ENCODE results near the gene CD8A. TPM values are rescaled to one million over a fixed set of nuclear protein-coding genes. Genes with fewer than 3 reads are reported as not detected.

The CD8A gene
- total RNA-seq, 2 experiments from 2014 or later = 4.1 to 4.8 TPM

DNA sequence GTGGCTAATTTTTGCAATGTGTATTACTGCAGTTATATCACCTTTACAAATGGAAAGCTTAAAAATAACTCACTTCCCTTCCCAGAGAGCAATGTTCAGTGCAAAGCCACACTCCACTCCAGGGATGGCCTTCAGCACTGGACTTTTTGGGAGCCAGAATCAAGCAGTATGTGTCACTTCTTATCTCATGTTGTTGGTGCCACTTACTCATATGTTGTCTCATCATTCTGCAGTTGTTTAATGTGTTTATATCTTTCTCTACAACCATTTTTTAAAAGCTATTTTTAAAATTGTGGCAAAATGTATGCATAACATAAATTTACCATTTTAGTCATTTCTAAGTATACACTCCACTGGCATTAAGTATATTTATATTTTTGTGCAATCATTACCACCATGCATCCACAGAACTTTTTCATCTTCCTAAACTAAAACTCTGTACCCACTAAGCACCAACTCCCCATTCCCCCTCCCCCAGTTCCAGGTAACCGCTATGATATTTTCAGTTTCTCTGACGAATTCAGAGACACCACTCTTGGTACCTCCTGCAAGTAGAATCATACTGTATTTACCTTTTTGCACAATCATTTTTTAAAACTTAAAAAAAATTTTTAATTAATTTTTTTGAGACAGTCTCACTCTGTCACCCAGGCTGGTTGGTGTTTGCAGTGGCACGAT lies 32.1 kb upstream of the CD8A start:
- peaks cover 23% of the 10 kb centered on the region for H3K27me3 Mint-ChIP-seq
- CTCF ChIA-PET = no interaction called here
- DNase-seq = no peak
- H3K9me3 Mint-ChIP-seq = peaks cover 2% of the 10 kb centered on the region
- H3K27ac Mint-ChIP-seq = no peak overlapping the region
- H3K36me3 Mint-ChIP-seq (ENCODE audit: low read depth) = no peaks in the 10 kb centered on the region
- H3K4me1 Mint-ChIP-seq = peaks cover 10% of the 10 kb centered on the region
- no peak overlapping the region for H3K4me3 Mint-ChIP-seq
- POLR2A ChIA-PET = no interaction called here

- Mint-ChIP-seq H3K27ac (no peak overlapping the region), H3K4me3 (no peak overlapping the region), H3K9me3 (peaks cover 2% of the 10 kb centered on the region), H3K27me3 (peaks cover 21% of the 10 kb centered on the region), H3K4me1 (peaks cover 10% of the 10 kb centered on the region), H3K36me3 (ENCODE audit: low read depth) (no peaks in the 10 kb centered on the region)
- ChIA-PET POLR2A (no interaction called here), CTCF (no interaction called here)
- no peak for DNase-seq
Observed at GRCh38 chr2:86821842-86822241, 31.1 kb upstream of the CD8A start.

DNA sequence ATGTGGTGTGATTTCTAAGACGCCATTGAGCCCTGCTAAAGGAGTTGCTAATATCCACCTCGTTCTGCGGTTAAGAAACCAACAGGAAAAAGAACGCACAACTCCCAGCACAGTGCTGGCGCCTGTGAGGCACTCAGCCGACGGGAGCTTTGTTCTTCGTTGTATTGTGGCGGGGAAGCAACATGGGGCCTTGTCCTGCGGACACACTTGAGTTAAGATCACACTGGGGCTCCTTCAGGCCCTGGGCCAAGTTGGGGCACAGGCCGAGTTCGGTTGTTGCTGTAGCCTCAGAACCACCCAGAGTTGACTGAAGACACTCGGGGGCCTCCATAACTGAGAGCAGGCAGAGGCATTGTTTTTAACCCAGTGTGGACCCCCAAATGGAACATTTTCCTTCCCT lies 30.6 kb upstream of the CD8A start:
- Mint-ChIP-seq H3K4me1 (peaks cover 8% of the 10 kb centered on the region), H3K4me3 (no peak overlapping the region), H3K9me3 (peaks cover 2% of the 10 kb centered on the region), H3K27me3 (peaks cover 22% of the 10 kb centered on the region), H3K27ac (no peak overlapping the region), H3K36me3 (ENCODE audit: low read depth) (no peaks in the 10 kb centered on the region)
- POLR2A ChIA-PET = no interaction called here
- CTCF ChIA-PET = no interaction called here
- DNase-seq = no peak

GRCh38 chr2:86818957-86819356 lies 28.2 kb upstream of the CD8A start:
- Mint-ChIP-seq H3K27me3 (peaks cover 20% of the 10 kb centered on the region), H3K4me1 (no peaks in the 10 kb centered on the region), H3K4me3 (no peak overlapping the region), H3K27ac (no peak overlapping the region), H3K9me3 (peaks cover 2% of the 10 kb centered on the region), H3K36me3 (ENCODE audit: low read depth) (no peaks in the 10 kb centered on the region)
- ChIA-PET CTCF (interaction anchor here (1.0 kb wide), 1 partner anchor 11 kb away, joined by 3 read pairs; no protein-coding TSS in a partner anchor), POLR2A (no interaction called here)
- DNase-seq = no peak

GRCh38 chr2:86818114-86818801 lies 27.5 kb upstream of the CD8A start:
- ChIA-PET CTCF (no interaction called here), POLR2A (no interaction called here)
- DNase-seq = no peak
- H3K27me3 Mint-ChIP-seq = peaks cover 23% of the 10 kb centered on the region
- H3K9me3 Mint-ChIP-seq = peaks cover 2% of the 10 kb centered on the region
- no peaks in the 10 kb centered on the region for H3K4me1 Mint-ChIP-seq
- H3K27ac Mint-ChIP-seq = no peak overlapping the region
- H3K36me3 Mint-ChIP-seq (ENCODE audit: low read depth) = no peaks in the 10 kb centered on the region
- H3K4me3 Mint-ChIP-seq = no peak overlapping the region

DNA sequence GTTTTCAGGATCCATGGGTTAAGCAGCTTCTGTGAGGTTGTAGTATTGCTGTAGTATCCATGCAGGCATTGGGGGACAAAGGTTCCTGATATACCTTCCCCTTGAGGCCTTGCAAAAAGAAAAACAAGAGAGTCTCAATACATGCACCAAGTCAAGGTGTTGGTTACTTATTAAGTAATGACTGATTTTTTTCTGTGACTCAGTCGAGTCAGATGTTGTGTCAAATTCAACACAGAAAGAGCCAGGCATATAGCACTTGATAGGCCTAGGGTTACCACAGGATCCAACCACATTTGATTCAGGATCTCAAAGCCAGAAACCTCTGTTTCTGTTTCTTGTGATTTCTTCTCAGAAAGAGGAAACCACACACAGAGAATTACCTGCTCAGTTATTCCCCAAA lies 24.9 kb upstream of the CD8A start:
- Mint-ChIP-seq H3K36me3 (ENCODE audit: low read depth) (no peaks in the 10 kb centered on the region), H3K9me3 (no peaks in the 10 kb centered on the region), H3K27ac (no peak overlapping the region), H3K4me3 (no peak overlapping the region), H3K4me1 (no peaks in the 10 kb centered on the region), H3K27me3 (peaks cover 40% of the 10 kb centered on the region)
- POLR2A ChIA-PET = no interaction called here
- no peak for DNase-seq
- CTCF ChIA-PET = no interaction called here

DNA sequence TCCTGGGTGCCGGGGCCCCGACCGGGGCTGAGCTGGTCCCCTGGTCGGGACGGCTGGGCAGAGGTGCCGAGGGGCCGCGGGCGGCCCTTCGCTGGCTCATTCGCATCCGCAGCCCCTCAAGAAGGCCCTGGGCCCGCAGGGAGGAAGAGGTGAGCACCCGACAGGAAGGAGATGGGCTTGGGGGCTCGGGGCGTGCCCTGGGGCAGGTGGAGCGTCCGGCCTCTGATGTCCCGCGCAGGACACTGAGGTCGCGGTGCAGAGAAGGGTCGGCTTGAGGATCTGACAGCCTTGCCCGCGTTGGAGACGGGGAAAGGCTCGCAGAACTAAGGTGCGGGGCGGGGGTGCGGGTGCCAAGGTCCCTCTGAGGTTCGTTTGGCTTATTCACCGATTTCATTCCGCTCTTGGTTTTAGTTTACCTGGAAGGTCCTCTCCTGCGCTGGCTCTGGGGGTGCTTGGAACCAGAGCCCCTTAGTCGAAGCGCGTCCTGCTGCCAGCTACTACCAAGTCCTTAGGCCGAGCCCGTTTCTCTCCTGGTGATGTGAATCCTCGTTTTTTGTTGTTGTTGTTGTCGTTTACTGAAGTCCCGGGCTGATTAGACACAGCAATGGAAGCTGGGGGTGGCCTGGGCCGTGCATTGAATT lies 18.9 kb upstream of the CD8A start:
- Mint-ChIP-seq H3K4me3 (no peak overlapping the region), H3K27me3 (peaks cover 62% of the 10 kb centered on the region), H3K4me1 (peaks cover 27% of the 10 kb centered on the region), H3K36me3 (ENCODE audit: low read depth) (no peaks in the 10 kb centered on the region), H3K27ac (no peak overlapping the region), H3K9me3 (no peaks in the 10 kb centered on the region)
- DNase-seq = no peak
- ChIA-PET CTCF (interaction anchor here (0.6 to 3.5 kb wide), 3 partner anchors 10 to 45 kb away, joined by 4 to 11 read pairs (median 6); no protein-coding TSS in a partner anchor), POLR2A (no interaction called here)

- H3K36me3 Mint-ChIP-seq (ENCODE audit: low read depth) = no peaks in the 10 kb centered on the region
- DNase-seq = peak; percentile 92
- no peaks in the 10 kb centered on the region for H3K9me3 Mint-ChIP-seq
- H3K27me3 Mint-ChIP-seq = peaks cover 60% of the 10 kb centered on the region
- peak overlapping the region; percentile 78 for H3K4me3 Mint-ChIP-seq
- no peak overlapping the region for H3K27ac Mint-ChIP-seq
- ChIA-PET POLR2A (no interaction called here), CTCF (interaction anchor here (0.6 to 3.5 kb wide), 6 partner anchors 9 to 44 kb away, joined by 3 to 11 read pairs (median 4); no protein-coding TSS in a partner anchor)
- peaks cover 27% of the 10 kb centered on the region for H3K4me1 Mint-ChIP-seq
Observed at GRCh38 chr2:86808315-86809161, 17.8 kb upstream of the CD8A start.

DNA sequence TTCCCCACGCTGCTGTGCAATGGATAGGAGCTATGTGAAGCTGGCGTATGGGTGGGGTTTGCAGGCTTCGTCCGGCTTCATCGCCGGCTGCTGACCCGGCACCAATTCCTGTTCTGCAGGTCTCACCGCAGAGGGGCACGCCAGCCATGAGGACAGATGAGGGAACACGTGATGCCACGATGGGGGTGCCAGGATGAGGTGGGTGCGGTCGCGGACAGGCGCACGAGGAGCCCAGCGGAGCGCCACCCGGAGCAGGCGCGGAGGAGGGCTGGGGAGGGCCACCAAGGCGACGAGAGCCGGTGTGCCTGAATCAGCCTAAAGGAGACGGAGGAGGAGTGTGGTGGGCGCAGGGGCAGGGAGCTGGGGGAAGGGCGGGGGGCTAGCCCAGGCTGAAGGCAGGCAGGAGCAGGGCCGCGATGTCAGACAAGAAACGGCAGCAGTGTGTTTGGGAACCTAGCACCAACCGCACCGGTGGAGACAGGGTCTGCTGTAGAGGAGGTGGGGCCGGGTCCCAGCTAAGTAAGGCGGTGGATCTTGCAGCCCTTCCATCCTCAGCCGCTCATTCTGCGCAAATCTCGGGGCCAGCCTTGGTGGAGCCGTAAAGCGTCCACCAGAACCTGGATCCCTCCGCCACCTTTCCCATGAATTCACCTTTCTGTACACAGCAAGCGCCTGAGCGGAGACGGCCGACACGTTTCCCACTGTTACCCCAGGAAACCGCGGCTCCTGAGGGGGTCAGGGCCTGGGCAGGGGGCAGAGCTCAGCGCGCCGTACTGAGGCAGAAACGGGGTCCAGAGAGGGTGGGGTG lies 17.0 kb upstream of the CD8A start:
- DNase-seq = peak; percentile 34
- H3K36me3 Mint-ChIP-seq (ENCODE audit: low read depth) = no peaks in the 10 kb centered on the region
- peaks cover 56% of the 10 kb centered on the region for H3K27me3 Mint-ChIP-seq
- peak overlapping the region; percentile 78 for H3K4me3 Mint-ChIP-seq
- ChIA-PET POLR2A (no interaction called here), CTCF (interaction anchor here (0.8 to 3.5 kb wide), 8 partner anchors 8 to 365 kb away, joined by 3 to 11 read pairs (median 4); no protein-coding TSS in a partner anchor)
- peaks cover 27% of the 10 kb centered on the region for H3K4me1 Mint-ChIP-seq
- no peaks in the 10 kb centered on the region for H3K9me3 Mint-ChIP-seq
- no peak overlapping the region for H3K27ac Mint-ChIP-seq

- H3K4me3 Mint-ChIP-seq = peak overlapping the region; percentile 78
- H3K9me3 Mint-ChIP-seq = no peaks in the 10 kb centered on the region
- no peak for DNase-seq
- ChIA-PET CTCF (interaction anchor here (1.0 to 3.5 kb wide), 3 partner anchors 12 to 365 kb away, joined by 3 to 11 read pairs (median 4); no protein-coding TSS in a partner anchor), POLR2A (no interaction called here)
- no peak overlapping the region for H3K27ac Mint-ChIP-seq
- no peaks in the 10 kb centered on the region for H3K36me3 Mint-ChIP-seq (ENCODE audit: low read depth)
- peaks cover 27% of the 10 kb centered on the region for H3K4me1 Mint-ChIP-seq
- H3K27me3 Mint-ChIP-seq = peaks cover 52% of the 10 kb centered on the region
Observed at GRCh38 chr2:86807133-86807467, 16.4 kb upstream of the CD8A start.

DNA sequence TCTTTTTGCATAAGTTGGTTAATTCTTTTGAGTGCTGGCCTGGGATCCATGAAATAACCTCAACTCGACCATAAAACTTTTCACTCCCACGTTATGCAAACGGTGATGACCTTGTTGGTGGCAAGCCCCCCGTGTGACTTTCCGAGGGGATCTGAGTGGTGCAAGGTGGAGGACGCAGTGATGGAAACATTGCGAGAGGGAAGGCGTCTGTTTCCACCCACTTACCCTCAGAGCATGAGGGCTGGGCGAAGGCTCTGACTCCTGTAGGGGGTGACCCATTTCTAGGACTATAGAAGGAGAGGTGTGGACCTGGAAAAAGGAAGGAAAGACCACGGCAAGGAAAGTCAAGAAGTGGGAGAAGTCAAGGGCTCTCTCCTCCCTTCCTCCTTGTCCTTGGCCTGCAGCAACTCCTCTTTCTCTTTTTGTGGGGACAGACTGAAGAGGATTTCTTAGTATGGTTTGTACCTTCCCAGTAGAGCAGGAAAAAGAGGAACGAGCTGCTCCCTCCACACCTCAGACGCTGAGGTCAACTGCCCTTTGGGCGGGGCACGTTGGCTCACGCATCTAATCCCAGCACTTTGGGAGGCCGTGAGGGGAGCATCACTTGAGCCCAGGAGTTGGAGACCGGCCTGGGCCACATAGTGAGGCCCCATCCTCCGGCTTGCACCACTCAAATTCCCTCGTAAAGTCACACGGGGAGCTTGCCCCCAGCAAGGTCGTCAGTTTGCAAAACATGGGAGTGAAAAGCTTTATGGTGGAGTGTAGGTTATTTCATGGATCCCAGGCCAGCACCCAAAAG lies 15.5 kb upstream of the CD8A start:
- ChIA-PET CTCF (interaction anchor here (0.6 to 3.5 kb wide), 3 partner anchors 11 to 42 kb away, joined by 4 to 11 read pairs (median 5); no protein-coding TSS in a partner anchor), POLR2A (interaction anchor here (0.6 kb wide), 1 partner anchor 37 kb away, joined by 3 read pairs; no protein-coding TSS in a partner anchor)
- Mint-ChIP-seq H3K4me3 (no peak overlapping the region), H3K36me3 (ENCODE audit: low read depth) (no peaks in the 10 kb centered on the region), H3K9me3 (no peaks in the 10 kb centered on the region), H3K4me1 (peaks cover 27% of the 10 kb centered on the region), H3K27me3 (peaks cover 44% of the 10 kb centered on the region), H3K27ac (no peak overlapping the region)
- no peak for DNase-seq
